GM19239 (cell line): ENCODE measurements around the gene HNRNPUL2.
A peak's percentile ranks its signal among the peaks of the same experiment; 100 is the strongest.

Experiments used
- DNase-seq: peaks from one replicate; pipeline ENCODE4 v3.0.0; 2011; ENCODE audit warnings: low spot score; ENCODE audit not compliant: insufficient read length
- FAIRE-seq: peaks from 2 replicates; lab custom pipeline; 2011; peaks lifted over from hg19 to GRCh38; lab: Jason Lieb, UNC

Gene HNRNPUL2

GRCh38 chr11:62673196-62673525 is 54.1 kb downstream of the HNRNPUL2 start:
- FAIRE-seq (no peak), DNase-seq (no peak)

GRCh38 chr11:62671608-62672389 is 55.5 kb downstream of the HNRNPUL2 start, which contains the start of the genes LBHD1 and UQCC3:
Gene LBHD1, minus strand, starts transcription at chr11:62672267. Its CDS starts 2,236 bp downstream, at chr11:62670031.
Gene UQCC3, plus strand, starts transcription at chr11:62671673. Its CDS starts 73 bp downstream, at chr11:62671746.
- peak; percentile 75 for DNase-seq
- FAIRE-seq, result peak; percentile 76

GRCh38 chr11:62671236-62671607 is 56.0 kb downstream of the HNRNPUL2 start:
- DNase-seq (no peak), FAIRE-seq (no peak)

GRCh38 chr11:62669420-62670161 is 57.7 kb downstream of the HNRNPUL2 start:
- DNase-seq, result no peak
- no peak for FAIRE-seq

- DNase-seq, result no peak
- no peak for FAIRE-seq
Measured at GRCh38 chr11:62667460-62667859, 59.8 kb downstream of the HNRNPUL2 start.

GRCh38 chr11:62666259-62666926 is 60.9 kb downstream of the HNRNPUL2 start:
- no peak for FAIRE-seq
- no peak for DNase-seq

- DNase-seq, result no peak
- FAIRE-seq, result no peak
Measured at GRCh38 chr11:62665599-62666258, 61.5 kb downstream of the HNRNPUL2 start.

- DNase-seq, result peak; percentile 85
- FAIRE-seq, result peak; percentile 74
Measured at GRCh38 chr11:62665075-62665598, 62.1 kb downstream of the HNRNPUL2 start, which contains the start of the genes C11orf98 and CSKMT. Gene C11orf98, minus strand, starts transcription at chr11:62665210. Its CDS starts 41 bp downstream, at chr11:62665169. Gene CSKMT, plus strand, starts transcription at chr11:62665312. Its CDS starts 568 bp downstream, at chr11:62665880.

GRCh38 chr11:62664405-62665074 is 62.7 kb downstream of the HNRNPUL2 start:
- FAIRE-seq (peak; percentile 35), DNase-seq (peak; percentile 65)
